A673 (cell line): Measurements from ENCODE around the gene ZNF488. TPM values are rescaled to one million over a fixed set of nuclear protein-coding genes. Genes with fewer than 3 reads are reported as not detected.

Source experiments
- BruUV-seq: library from RNA; stranded (reverse); fragments of 400-500 nt; replicated peaks from 2 replicates; lab custom pipeline; 2021; lab: Mats Ljungman, UMichigan
- CTCF ChIA-PET: fragments of 300-600 bp; sonication (Branson Sonifier 250); formaldehyde crosslinking; loops from one replicate; lab custom pipeline; 2022; ENCODE audit warnings: antibody characterized with exemption; lab: Charles Lee
- POLR2A ChIA-PET: fragments of 300-600 bp; sonication (Branson Sonifier 250); formaldehyde crosslinking; loops from one replicate; lab custom pipeline; 2022; ENCODE audit warnings: antibody characterized with exemption; ENCODE audit not compliant: low non-redundant PET; lab: Charles Lee
- DNase-seq: peaks from one replicate; pipeline ENCODE4 v3.0.0-alpha.2; 2015; ENCODE audit warnings: low spot score
- H3K27ac ChIP-seq: fragments of 200-600 bp; sonication (generic); 2 replicates; pipeline ENCODE4 v1.5.1; 2016; ENCODE audit warnings: mixed run types, low read depth, mild to moderate bottlenecking, mixed read lengths, antibody characterized with exemption, low read length; ENCODE audit not compliant: poor library complexity, severe bottlenecking
- H3K27me3 ChIP-seq: fragments of 200-600 bp; sonication (generic); replicated peaks from 2 replicates; pipeline ENCODE4 v1.6.1; 2017; ENCODE audit warnings: mixed run types, low read depth, mild to moderate bottlenecking, mixed read lengths, antibody characterized with exemption, low read length; ENCODE audit not compliant: insufficient read depth, poor library complexity
- H3K36me3 ChIP-seq: fragments of 200-600 bp; sonication (generic); 2 replicates; pipeline ENCODE4 v1.6.1; 2016; ENCODE audit warnings: mixed run types, mild to moderate bottlenecking, mixed read lengths, antibody characterized with exemption, low read length; ENCODE audit not compliant: insufficient read depth, poor library complexity, severe bottlenecking
- H3K4me1 ChIP-seq: fragments of 200-600 bp; sonication (generic); 2 replicates; pipeline ENCODE4 v1.6.1; 2017; ENCODE audit warnings: mixed run types, mild to moderate bottlenecking, mixed read lengths, antibody characterized with exemption, low read length; ENCODE audit not compliant: insufficient read depth, poor library complexity, severe bottlenecking
- H3K4me3 ChIP-seq: fragments of 200-600 bp; sonication (generic); 2 replicates; pipeline ENCODE4 v1.5.1; 2016; ENCODE audit warnings: low read depth, mixed run types, mild to moderate bottlenecking, mixed read lengths, low read length; ENCODE audit not compliant: poor library complexity, severe bottlenecking
- H3K9me3 ChIP-seq: fragments of 200-600 bp; sonication (generic); 2 replicates; pipeline ENCODE4 v1.6.1; 2016; ENCODE audit warnings: mixed run types, low read depth, mild to moderate bottlenecking, mixed read lengths, antibody characterized with exemption, low read length; ENCODE audit not compliant: poor library complexity, severe bottlenecking
- EZH2 ChIP-seq: fragments of 200-600 bp; sonication (generic); IDR thresholded peaks from 2 replicates; pipeline ENCODE4 v1.6.1; 2017; ENCODE audit warnings: borderline replicate concordance, low read depth, mild to moderate bottlenecking, mixed read lengths, antibody characterized with exemption, low read length; ENCODE audit not compliant: poor library complexity, severe bottlenecking
- intact Hi-C: fragments of 100-400 bp; cut with micrococcal nuclease; formaldehyde crosslinking; loops from one replicate; pipeline ENCODE4 v1.10.0; 2022; ENCODE audit not compliant: unreplicated experiment
- total RNA-seq: library from RNA; stranded (reverse); gene quantifications from 2 replicates; pipeline ENCODE4 v1.2.3, GENCODE V29; 2021
- TF ChIP-seq, protein P1 (sequence below): fragments of 300-800, 200-600 bp; sonication (generic); conservative IDR thresholded peaks from 2 replicates; pipeline ENCODE4 v1.5.1; 2017; ENCODE audit warnings: low read depth, mild to moderate bottlenecking, antibody characterized with exemption, low read length, moderate library complexity, mixed read lengths

The ZNF488 gene
- total RNA-seq, 1 experiment from 2014 or later: 0.09 TPM

DNA sequence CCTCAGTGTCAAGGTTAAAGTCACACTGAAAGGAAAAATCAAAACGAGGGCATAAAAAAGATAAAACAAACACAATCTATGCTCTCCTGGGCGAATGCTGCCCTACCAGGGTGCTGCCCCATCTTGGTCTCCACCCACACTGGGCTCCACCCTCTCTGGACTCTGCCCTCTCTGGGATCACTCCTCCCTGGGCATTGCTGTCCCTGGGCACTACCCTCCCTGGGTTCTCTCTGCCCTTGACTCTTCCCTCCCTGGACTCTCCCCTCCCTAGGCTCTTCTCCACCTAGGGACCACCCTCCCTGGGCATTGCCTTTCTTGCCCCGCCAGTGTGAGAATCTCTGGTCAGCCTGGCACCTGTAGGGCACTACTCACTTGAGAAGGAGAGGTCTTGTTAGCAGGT lies 53.3 kb downstream of the ZNF488 start:
- H3K36me3 ChIP-seq: no peaks in the 10 kb centered on the region
- no peak for TF ChIP-seq EZH2
- TF ChIP-seq, protein P1, sequence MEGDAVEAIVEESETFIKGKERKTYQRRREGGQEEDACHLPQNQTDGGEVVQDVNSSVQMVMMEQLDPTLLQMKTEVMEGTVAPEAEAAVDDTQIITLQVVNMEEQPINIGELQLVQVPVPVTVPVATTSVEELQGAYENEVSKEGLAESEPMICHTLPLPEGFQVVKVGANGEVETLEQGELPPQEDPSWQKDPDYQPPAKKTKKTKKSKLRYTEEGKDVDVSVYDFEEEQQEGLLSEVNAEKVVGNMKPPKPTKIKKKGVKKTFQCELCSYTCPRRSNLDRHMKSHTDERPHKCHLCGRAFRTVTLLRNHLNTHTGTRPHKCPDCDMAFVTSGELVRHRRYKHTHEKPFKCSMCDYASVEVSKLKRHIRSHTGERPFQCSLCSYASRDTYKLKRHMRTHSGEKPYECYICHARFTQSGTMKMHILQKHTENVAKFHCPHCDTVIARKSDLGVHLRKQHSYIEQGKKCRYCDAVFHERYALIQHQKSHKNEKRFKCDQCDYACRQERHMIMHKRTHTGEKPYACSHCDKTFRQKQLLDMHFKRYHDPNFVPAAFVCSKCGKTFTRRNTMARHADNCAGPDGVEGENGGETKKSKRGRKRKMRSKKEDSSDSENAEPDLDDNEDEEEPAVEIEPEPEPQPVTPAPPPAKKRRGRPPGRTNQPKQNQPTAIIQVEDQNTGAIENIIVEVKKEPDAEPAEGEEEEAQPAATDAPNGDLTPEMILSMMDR: no peak
- CTCF ChIA-PET: no interaction called here
- no peak overlapping the region for H3K4me3 ChIP-seq
- DNase-seq: no peak
- intact Hi-C loops: no loop called here
- no peaks in the 10 kb centered on the region for H3K4me1 ChIP-seq
- H3K27me3 ChIP-seq: no peaks in the 10 kb centered on the region
- H3K9me3 ChIP-seq: no peaks in the 10 kb centered on the region
- POLR2A ChIA-PET: no interaction called here
- BruUV-seq: no TSS peak
- H3K27ac ChIP-seq: no peak overlapping the region

DNA sequence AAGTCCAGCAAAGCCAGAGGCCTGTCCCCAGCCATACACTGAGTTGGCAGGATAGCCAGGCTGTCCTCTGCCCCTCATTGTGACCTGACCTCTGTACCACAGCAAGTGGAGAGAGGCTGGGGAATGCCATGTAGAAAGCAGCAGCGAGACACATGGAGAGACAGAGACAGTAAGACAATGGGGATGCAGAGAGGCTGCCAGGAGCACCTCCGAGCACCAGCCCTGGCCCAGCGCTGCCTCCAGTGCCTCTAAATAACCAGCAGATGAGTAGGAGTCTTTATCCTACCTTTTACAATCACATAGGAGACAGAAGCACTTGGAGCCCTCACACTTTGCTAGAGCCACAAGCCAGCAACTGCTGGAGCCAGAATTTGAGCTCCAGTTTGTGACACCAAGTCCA lies 53.7 kb downstream of the ZNF488 start:
- ChIA-PET CTCF (no interaction called here), POLR2A (no interaction called here)
- H3K4me3 ChIP-seq: no peak overlapping the region
- no peaks in the 10 kb centered on the region for H3K9me3 ChIP-seq
- no peaks in the 10 kb centered on the region for H3K36me3 ChIP-seq
- no TSS peak for BruUV-seq
- H3K27ac ChIP-seq: no peak overlapping the region
- DNase-seq: no peak
- no peaks in the 10 kb centered on the region for H3K27me3 ChIP-seq
- intact Hi-C loops: no loop called here
- no peak for TF ChIP-seq EZH2
- TF ChIP-seq, protein P1: no peak
- H3K4me1 ChIP-seq: no peaks in the 10 kb centered on the region

DNA sequence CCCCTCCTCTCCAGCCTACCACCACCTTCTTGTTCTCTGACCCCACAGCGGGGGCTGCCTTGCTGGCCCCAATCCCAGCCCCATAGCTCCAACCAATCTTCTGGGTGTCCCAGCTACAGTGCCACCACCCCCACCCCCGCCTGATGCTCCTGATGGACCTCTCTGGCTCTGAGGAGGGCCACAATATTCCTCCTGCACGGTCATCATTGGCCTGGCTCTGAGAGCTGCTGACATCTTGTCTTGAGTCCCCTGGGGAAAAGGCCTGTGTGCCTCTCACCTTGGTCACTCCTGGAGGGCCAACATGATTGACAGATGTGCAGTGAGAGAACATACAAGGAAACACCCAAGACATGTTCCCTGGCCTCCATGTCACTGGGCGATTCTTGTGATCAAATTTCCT lies 54.2 kb downstream of the ZNF488 start:
- CTCF ChIA-PET: no interaction called here
- Histone ChIP-seq H3K27ac (no peak overlapping the region), H3K36me3 (no peaks in the 10 kb centered on the region), H3K27me3 (no peaks in the 10 kb centered on the region), H3K4me3 (no peak overlapping the region), H3K9me3 (no peaks in the 10 kb centered on the region), H3K4me1 (no peaks in the 10 kb centered on the region)
- TF ChIP-seq EZH2: no peak
- TF ChIP-seq, protein P1: no peak
- BruUV-seq: no TSS peak
- intact Hi-C loops: no loop called here
- POLR2A ChIA-PET: no interaction called here
- no peak for DNase-seq
